Smooth muscle cell (in vitro differentiated cells): Measurements from ENCODE around the gene TULP4. TPM values are rescaled to one million over a fixed set of nuclear protein-coding genes. Genes with fewer than 3 reads are reported as not detected.

ENCODE experiments used
- DNase-seq: peaks from one replicate; lab custom pipeline; 2025; ENCODE audit not compliant: unreplicated experiment; lab: John Stamatoyannopoulos, UW
- H2AFZ ChIP-seq: fragments of 200-600 bp; sonication (generic); 2 replicates; pipeline ENCODE4 v1.6.0; 2016; ENCODE audit warnings: antibody characterized with exemption, low read depth, mild to moderate bottlenecking
- H3F3A ChIP-seq: fragments of 200-600 bp; sonication (generic); 2 replicates; pipeline ENCODE4 v1.6.0; 2017; ENCODE audit warnings: antibody characterized with exemption, low read depth
- H3K27ac ChIP-seq: fragments of 200-600 bp; sonication (generic); 2 replicates; pipeline ENCODE4 v1.5.1; 2016; ENCODE audit warnings: low read depth, mild to moderate bottlenecking
- H3K27me3 ChIP-seq: fragments of 200-600 bp; sonication (generic); 2 replicates; pipeline ENCODE4 v1.6.1; 2016; ENCODE audit warnings: low read depth, mild to moderate bottlenecking
- H3K36me3 ChIP-seq: fragments of 200-600 bp; sonication (generic); 2 replicates; pipeline ENCODE4 v1.5.1; 2016; ENCODE audit warnings: low read depth
- H3K4me1 ChIP-seq: fragments of 200-600 bp; sonication (generic); 2 replicates; pipeline ENCODE4 v1.5.1; 2016; ENCODE audit warnings: low read depth
- H3K4me2 ChIP-seq: fragments of 200-600 bp; sonication (generic); 2 replicates; pipeline ENCODE4 v1.6.0; 2016; ENCODE audit warnings: mild to moderate bottlenecking
- H3K4me3 ChIP-seq: fragments of 200-600 bp; sonication (generic); 2 replicates; pipeline ENCODE4 v1.5.1; 2016; ENCODE audit warnings: mild to moderate bottlenecking
- H3K79me2 ChIP-seq: fragments of 200-600 bp; sonication (generic); 2 replicates; pipeline ENCODE4 v1.6.0; 2016; ENCODE audit warnings: low read depth, mild to moderate bottlenecking
- H3K9ac ChIP-seq: fragments of 200-600 bp; sonication (generic); 2 replicates; pipeline ENCODE4 v1.6.0; 2016; ENCODE audit warnings: low read depth
- H3K9me3 ChIP-seq: fragments of 200-600 bp; sonication (generic); replicated peaks from 2 replicates; pipeline ENCODE4 v1.5.1; 2016; ENCODE audit warnings: low read depth
- H4K20me1 ChIP-seq: fragments of 200-600 bp; sonication (generic); 2 replicates; pipeline ENCODE4 v1.6.0; 2016; ENCODE audit warnings: low read depth
- WGBS: methylation state at CpG from one replicate; pipeline ENCODE4 v1.1.7; 2016; ENCODE audit warnings: low lambda C conversion rate; 5-methylcytosine and 5-hydroxymethylcytosine counted together
- polyA plus RNA-seq: library from polyadenylated mRNA; unstranded; fragments of >200 nt; fragmentation: Nextera tagmentation; extraction: Ambion mirVana; gene quantifications from 2 replicates; pipeline ENCODE4 v1.2.1, GENCODE V29; 2016
- total RNA-seq: library from RNA; depleted of rRNA; stranded (reverse); fragments of >200 nt; gene quantifications from 2 replicates; pipeline ENCODE4 v1.2.3, GENCODE V29; 2014
- TF ChIP-seq, protein P1 (sequence below): fragments of 200-600 bp; sonication (generic); IDR thresholded peaks from 2 replicates; pipeline ENCODE4 v1.5.1; 2017; ENCODE audit warnings: borderline replicate concordance, mild to moderate bottlenecking, antibody characterized with exemption; ENCODE audit not compliant: insufficient read depth, poor library complexity, severe bottlenecking

The TULP4 gene
- total and polyA plus RNA-seq, 2 experiments from 2014 or later = 16.1 to 85.0 TPM

- Histone ChIP-seq H3K27ac (no peak overlapping the region), H3K79me2 (no peaks in the 10 kb centered on the region), H3K9ac (no peak overlapping the region), H2AFZ (no peak overlapping the region), H3K4me2 (no peak overlapping the region), H3K4me1 (peaks cover 8% of the 10 kb centered on the region), H3K36me3 (peaks cover 3% of the 10 kb centered on the region), H3K9me3 (no peaks in the 10 kb centered on the region), H3K4me3 (no peak overlapping the region), H3F3A (peaks cover 9% of the 10 kb centered on the region), H3K27me3 (no peaks in the 10 kb centered on the region), H4K20me1 (no peaks in the 10 kb centered on the region)
- 88% methylated on average over 6 of the region's 6 CpGs for WGBS
- no peak for DNase-seq
- TF ChIP-seq, protein P1, sequence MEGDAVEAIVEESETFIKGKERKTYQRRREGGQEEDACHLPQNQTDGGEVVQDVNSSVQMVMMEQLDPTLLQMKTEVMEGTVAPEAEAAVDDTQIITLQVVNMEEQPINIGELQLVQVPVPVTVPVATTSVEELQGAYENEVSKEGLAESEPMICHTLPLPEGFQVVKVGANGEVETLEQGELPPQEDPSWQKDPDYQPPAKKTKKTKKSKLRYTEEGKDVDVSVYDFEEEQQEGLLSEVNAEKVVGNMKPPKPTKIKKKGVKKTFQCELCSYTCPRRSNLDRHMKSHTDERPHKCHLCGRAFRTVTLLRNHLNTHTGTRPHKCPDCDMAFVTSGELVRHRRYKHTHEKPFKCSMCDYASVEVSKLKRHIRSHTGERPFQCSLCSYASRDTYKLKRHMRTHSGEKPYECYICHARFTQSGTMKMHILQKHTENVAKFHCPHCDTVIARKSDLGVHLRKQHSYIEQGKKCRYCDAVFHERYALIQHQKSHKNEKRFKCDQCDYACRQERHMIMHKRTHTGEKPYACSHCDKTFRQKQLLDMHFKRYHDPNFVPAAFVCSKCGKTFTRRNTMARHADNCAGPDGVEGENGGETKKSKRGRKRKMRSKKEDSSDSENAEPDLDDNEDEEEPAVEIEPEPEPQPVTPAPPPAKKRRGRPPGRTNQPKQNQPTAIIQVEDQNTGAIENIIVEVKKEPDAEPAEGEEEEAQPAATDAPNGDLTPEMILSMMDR = no peak
These were observed 185.4 kb downstream of the TULP4 start for GRCh38 chr6:158497620-158498019.

GRCh38 chr6:158498362-158498761 is 186.1 kb downstream of the TULP4 start:
- TF ChIP-seq, protein P1 = no peak

DNA sequence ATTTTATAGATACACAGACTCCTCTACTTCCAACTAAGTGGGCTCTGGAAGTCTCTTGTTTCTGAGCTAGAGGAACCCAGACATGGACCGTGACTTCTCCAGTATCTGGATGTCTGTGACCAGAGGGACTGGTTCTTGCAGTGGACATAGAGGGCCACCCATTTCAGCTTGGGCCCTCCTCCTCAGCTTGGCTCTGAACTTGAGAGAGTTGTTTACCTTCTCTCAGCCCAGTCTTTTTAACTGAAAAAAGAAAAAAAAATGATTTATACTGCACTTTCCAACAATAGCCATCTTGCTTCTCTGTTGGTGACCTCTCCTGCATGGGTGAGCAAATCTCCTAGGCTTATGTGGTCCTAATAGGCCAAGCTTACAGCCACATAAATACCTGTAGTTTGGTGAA is 187.3 kb downstream of the TULP4 start:
- no peak overlapping the region for H3K4me3 ChIP-seq
- no peaks in the 10 kb centered on the region for H3K27me3 ChIP-seq
- no peaks in the 10 kb centered on the region for H3K9me3 ChIP-seq
- DNase-seq = no peak
- H3K27ac ChIP-seq = peak overlapping the region; percentile 33
- no peaks in the 10 kb centered on the region for H3K79me2 ChIP-seq
- H3K36me3 ChIP-seq = peaks cover 3% of the 10 kb centered on the region
- H3K4me1 ChIP-seq = peaks cover 8% of the 10 kb centered on the region
- H3K4me2 ChIP-seq = peak overlapping the region; percentile 49
- WGBS = 80% methylated on average over 1 of the region's 1 CpG
- peaks cover 9% of the 10 kb centered on the region for H3F3A ChIP-seq
- H2AFZ ChIP-seq = no peak overlapping the region
- no peaks in the 10 kb centered on the region for H4K20me1 ChIP-seq
- H3K9ac ChIP-seq = no peak overlapping the region
- TF ChIP-seq, protein P1 = no peak

More at GRCh38 chr6:158498362-158498761, 186.1 kb downstream of the TULP4 start:
- no peak for DNase-seq
- Histone ChIP-seq H3K9ac (no peak overlapping the region), H3K27ac (no peak overlapping the region), H3K4me1 (peaks cover 8% of the 10 kb centered on the region), H2AFZ (no peak overlapping the region), H3K36me3 (peaks cover 3% of the 10 kb centered on the region), H3F3A (peaks cover 9% of the 10 kb centered on the region), H4K20me1 (no peaks in the 10 kb centered on the region), H3K79me2 (no peaks in the 10 kb centered on the region), H3K9me3 (no peaks in the 10 kb centered on the region), H3K4me3 (no peak overlapping the region), H3K4me2 (no peak overlapping the region), H3K27me3 (no peaks in the 10 kb centered on the region)
- 91% methylated on average over 6 of the region's 6 CpGs for WGBS

GRCh38 chr6:158500016-158500735 is 187.9 kb downstream of the TULP4 start:
- Histone ChIP-seq H4K20me1 (no peaks in the 10 kb centered on the region), H3K4me1 (peaks cover 8% of the 10 kb centered on the region), H3K9me3 (no peaks in the 10 kb centered on the region), H2AFZ (no peak overlapping the region), H3K4me2 (peak overlapping the region; percentile 49), H3K79me2 (no peaks in the 10 kb centered on the region), H3K27ac (peak overlapping the region; percentile 33), H3K9ac (no peak overlapping the region), H3K27me3 (no peaks in the 10 kb centered on the region), H3F3A (peaks cover 9% of the 10 kb centered on the region), H3K4me3 (no peak overlapping the region), H3K36me3 (peaks cover 3% of the 10 kb centered on the region)
- whole genome bisulfite sequencing = 50% methylated on average over 8 of the region's 8 CpGs
- DNase-seq = no peak
- TF ChIP-seq, protein P1 = no peak
